HG02642 (cell line): ENCODE results near the gene PKDREJ.

Source experiments
- ATAC-seq: cut with Tn5 transposase; IDR thresholded peaks from one replicate; pipeline ENCODE4 v1.9.1; 2021; ENCODE audit warnings: mild to moderate bottlenecking; ENCODE audit not compliant: unreplicated experiment, poor library complexity

The PKDREJ gene

GRCh38 chr22:46290843-46291785 is 28.0 kb upstream of the PKDREJ start:
- no peak for ATAC-seq

- no peak for ATAC-seq
These were observed 27.1 kb upstream of the PKDREJ start for GRCh38 chr22:46290121-46290842.

DNA sequence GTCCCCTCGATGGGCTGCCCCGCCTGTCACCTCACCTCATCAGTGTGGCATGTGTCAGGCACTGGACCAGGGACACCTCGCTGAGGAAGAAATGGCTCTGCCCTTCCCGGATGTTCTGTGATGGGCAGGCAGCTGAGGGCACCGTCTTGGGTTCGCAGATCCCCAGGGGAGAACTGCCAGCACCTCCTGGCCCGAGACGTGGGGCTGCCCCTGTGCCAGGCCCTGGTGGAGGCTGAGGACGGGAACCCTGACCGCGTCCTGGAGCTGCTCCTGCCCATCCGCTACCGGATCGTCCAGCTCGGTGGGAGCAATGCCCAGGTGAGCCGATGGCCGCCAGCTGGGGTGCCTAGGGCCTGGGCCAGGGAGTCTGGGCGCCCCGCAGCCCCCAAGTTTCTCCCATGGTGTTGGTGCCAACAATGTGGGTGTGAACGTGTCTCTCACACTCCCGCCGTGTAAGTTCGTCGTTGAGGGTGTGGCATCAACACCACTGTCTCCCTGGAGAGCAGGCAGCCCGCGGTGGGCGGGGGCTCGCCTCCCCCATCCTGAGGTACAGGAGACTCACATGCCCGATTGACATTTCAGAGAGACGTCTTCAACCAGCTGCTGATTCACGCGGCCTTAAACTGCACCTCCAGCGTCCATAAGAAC is 26.2 kb upstream of the PKDREJ start:
- ATAC-seq = no peak

DNA sequence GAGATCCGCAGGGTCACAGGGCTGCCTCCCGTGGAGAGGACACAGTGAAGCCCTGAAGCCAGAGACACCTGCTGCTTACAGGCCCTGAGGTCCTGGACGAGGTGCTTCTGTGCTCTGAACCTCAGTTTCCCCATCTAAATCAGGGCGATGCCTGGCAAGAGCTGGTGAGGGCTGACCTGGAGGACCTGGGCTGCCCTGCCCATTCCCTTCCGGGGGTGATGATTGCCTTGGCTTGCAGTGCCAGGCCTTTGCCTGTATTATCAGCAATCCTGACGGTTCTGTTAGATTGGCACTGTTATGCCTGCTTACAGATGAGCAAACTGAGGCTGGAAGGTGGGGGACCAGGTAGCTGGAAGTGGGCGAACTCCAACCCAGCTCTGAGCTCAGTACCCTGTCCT is 25.7 kb upstream of the PKDREJ start:
- ATAC-seq = peak; percentile 9

DNA sequence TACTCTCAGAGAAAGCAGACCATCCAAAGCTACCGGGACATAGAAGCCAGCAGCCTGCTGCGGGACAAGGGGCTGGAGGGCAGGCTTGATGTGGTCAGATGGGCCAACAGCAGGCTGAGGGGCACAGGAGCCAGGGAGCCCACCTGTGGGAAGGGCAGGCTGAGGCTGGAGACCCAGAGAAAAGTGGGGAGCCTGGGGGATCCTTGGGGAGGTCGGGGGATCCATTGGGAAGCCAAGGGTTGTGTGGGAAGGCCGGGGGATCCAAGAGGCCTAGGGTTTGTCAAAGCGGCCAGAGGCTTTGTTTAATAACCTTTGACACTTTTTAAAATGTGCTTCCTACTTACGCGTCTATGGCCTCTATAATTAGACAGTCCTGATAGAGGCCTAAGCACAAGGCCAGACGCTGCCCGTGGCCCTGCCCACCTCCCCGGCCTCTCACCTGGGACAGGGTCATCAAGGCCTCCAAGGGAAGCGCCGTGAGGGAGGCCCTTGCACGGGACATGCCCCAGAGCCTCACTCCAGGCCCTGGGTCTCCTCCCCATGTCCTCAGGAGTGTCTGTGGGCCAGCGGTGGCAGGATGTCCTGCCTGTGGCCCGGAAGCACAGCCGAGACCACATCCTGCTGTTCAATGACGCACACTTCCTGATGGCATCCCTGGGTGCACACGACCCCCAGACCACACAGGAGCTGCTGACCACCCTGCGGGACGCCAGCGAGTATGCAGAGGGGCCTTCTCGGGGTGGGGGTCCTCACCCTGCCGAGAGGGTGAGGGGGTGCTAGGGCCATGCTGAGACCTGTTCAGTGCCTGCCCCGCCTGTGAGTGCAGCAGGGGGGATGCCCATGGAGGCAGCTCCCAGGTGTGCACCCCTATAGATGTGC is 25.0 kb upstream of the PKDREJ start:
- ATAC-seq = peak; percentile 71

GRCh38 chr22:46286941-46287872 is 24.1 kb upstream of the PKDREJ start:
- ATAC-seq = no peak

DNA sequence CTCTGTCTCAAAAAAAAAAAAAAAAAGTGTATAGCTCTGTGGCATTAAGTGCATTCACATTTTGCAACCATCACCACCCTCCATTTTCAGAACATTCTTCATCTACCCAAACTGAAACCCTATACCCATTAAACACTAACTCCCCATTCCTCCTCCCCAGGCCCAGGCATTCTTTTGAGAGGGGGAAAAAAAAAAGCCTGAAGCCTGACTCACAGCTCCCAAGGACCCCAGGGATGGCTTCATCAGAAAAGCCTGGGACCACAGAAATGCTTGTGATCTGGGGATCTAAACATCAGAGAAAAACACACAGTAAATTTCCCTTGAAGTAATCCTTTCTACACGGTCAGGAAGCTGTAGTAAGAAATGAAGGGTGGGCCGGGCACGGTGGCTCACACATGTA is 22.9 kb upstream of the PKDREJ start:
- ATAC-seq = no peak

GRCh38 chr22:46281866-46282678 is 18.9 kb upstream of the PKDREJ start:
- ATAC-seq = no peak

DNA sequence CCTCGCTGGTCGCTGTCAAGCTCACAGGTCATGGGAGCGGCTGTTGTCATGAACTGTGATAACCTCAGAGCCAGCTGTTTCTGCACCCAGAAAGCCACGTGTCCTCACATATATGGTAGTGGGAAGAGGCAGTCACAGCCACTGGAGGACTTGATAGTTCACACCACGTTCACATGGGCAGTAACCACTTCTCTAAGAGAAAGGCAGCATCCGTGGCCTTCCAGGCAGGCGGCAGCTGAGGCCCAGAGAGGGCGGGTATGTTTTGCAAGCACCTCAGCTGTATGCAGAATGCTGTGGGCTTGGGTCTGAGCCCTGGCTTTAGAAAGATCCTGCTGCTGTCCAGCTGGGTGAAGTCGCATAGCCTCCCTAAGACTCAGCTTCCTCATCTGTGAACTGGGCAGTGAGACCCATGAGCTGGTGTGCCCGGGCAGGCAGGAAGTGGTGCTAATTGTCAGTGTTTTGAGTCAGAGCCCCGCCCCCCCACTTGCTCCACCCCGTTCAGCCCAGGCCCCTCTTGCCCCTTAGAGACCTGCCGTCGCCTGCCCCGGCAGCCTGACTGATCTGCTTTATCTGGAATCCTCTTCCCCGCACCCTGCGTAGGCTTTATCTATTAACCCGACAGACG is 18.0 kb upstream of the PKDREJ start:
- ATAC-seq = no peak

DNA sequence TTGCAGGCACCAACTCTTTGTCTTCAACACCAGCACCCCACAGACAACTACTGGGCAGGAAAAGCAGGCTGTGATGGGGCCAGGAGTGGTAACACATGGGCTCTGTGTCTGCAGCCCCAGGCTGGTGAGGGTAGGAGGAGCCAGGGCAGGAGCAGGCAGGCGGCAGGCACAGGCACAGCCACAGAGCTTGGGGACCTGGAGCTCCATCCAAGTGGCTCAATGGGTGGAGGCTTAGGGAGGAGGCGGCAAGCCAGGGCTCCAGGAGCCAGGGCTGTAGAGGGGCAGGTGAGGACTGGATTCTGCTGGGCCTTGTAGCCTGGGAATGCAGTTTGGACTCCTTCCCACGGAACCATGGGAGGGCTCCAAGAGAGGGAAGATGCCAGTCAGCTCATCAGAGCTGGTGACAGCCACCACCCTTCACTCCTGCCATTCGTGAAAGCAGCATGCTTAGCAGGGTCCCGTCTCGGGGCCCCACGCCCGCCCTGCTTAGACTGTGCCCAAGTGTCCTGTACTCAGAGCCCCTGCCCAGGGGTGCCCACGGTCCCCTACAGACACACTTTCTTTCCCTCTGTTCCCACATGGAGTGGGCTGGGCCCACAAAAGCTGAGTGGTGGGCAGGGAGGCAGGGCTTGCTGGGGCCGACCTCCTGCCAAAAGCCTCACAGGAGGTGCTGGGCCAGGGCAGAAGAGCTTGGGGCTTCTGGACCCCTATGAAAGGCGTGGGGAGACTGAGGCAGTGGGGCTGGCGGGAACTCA is 17.1 kb upstream of the PKDREJ start:
- ATAC-seq = no peak

DNA sequence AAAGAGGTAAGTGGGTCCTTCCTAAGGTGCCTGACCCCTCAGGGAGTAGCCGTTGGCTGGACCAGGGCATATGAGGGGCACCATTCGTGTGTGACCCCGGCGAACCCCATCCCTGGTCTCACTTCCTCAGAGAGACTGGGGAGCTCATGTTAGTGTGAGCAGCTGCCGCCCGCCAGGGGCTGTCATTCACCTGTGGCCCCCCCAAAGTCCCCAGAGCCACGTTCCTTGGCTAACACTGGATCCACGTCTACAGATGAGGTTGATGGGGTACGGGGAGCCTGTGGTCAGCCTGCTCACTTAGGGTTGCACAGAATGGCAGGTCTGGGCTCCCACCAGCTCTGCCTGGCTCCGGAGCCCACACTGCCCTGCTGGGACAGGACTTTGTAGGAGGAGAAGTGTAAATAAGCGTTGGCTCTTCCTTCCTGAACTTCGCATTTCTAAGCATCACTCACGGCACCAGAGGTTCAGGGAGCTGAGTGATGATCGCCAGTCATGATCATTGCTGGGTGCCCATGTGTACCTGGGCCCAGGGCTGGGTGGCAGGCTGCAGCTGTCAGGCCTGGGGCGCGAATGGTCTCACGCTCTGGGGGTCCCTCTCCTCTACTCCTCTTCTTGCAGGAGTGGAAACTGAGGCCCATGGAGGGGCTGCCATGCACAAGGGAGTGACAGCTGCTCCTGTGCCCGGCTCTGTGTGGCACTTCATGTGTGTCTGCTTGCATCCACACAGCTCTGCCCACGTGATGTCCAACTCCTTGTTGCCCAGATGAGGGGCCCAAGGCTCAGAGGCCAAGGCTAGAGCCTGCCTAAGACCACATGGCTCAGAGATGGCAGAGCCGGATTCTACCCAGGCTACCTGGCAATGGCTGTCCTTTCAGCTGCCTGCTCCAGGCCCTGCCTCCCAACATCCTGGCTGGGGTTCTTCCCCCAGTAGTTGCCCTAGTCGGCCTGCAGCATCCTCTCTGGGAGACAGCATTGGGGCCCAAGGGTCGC is 15.8 kb upstream of the PKDREJ start:
- no peak for ATAC-seq

DNA sequence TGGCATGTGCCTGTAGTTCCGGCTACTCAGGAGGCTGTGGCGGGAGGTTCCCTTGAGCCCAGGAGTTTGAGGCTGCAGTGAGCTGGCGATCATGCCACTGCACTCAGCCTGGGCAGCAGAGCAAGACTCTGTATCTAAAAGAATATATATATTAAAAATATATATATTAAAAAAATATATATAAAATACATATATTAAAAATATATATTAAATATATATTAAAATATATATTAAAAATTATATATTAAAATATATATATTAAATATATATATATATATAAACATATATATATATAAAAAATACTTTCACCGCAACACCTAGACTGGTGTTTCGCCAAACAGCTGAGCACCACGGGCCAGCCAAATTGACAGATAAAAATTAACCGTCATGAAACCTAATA is 13.4 kb upstream of the PKDREJ start:
- ATAC-seq = no peak

DNA sequence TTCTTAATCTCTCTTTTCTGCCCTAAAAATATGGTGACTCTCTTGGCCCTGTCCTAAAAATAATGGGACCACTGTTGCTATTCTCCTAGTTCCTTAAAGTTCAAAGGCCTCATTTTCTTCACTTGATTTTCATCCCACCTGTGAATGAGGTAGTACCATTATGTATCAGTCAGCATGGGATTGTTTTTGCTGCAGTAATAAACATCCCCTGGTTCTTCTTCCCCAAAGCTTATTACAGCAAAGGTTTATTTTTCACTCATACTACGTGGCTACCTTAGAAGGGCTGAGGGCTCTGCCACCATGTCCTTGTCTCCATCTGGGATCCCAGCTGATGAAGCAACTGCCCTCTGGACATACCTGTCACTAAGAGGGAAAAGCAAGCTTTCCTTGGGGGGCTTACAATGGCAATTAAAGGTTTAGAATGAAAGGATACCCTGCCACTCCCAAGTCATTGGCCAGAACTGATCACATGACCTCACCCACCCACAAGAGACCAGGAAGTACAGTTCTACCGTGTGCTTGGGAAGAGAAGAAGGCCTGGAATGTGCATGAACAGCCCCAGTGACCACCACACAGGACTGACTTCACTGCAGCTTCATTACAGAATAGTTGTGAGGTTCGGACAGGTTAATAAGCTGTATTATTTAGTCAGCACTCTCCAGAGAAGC is 12.4 kb upstream of the PKDREJ start:
- no peak for ATAC-seq

GRCh38 chr22:46274381-46274780 is 11.2 kb upstream of the PKDREJ start:
- no peak for ATAC-seq

DNA sequence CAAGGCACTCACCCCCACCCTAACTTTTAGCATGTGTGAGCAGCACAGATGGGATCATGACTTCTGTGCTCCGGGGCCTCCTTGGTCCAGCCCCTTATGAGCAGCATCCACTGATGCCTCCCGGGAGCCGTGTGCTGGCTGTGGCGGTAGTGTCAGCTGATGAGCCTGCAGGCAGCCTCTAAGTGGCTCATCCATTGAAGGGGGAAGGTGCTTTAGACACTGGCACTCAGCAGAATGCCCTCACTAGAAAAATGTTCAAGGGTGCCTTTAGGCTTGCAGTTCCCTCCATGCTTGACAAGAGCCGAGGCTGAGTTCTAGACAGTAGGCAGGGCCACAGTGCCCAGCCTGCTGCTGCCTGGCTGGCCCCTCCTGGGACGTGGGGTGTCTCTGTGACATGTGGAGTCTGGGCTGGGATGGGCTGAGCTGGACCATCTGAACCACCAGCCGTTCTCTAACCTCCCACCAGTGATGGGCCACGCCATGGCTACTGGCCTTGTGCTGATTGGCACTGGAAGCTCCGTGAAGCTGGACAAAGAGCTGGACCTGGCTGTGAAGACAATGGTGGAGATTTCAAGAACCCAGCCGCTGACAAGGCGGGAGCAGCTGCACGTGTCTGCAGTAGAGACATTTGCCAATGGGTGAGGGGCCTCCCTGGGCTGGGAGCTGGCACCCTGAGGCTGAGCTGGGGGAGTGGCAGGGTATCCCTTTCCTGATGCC is 10.4 kb upstream of the PKDREJ start:
- ATAC-seq = no peak
